ENCODE data around the gene LAMA2. TPM values are rescaled to one million over a fixed set of nuclear protein-coding genes. Genes with fewer than 3 reads are reported as not detected.

Gene LAMA2
- total RNA-seq, 1 donor from 2014 or later: 0.27 TPM

- H3K27ac Mint-ChIP-seq: no peak overlapping the region
- TF ChIP-seq CTCF (IDR thresholded peaks at IDR 0.05): no peak
- CTCF ChIA-PET: no interaction called here
- no peak overlapping the region for H3K4me3 Mint-ChIP-seq
- no peaks in the 10 kb centered on the region for H3K4me1 Mint-ChIP-seq
- intact Hi-C loops (cut with micrococcal nuclease): no loop called here
- ATAC-seq (ENCODE audit: low read depth): no peak
- POLR2A ChIA-PET: no interaction called here
- no peaks in the 10 kb centered on the region for H3K9me3 Mint-ChIP-seq
- DNase-seq: no peak
- H3K27me3 Mint-ChIP-seq: no peaks in the 10 kb centered on the region
- H3K36me3 Mint-ChIP-seq (ENCODE audit: low read depth): no peaks in the 10 kb centered on the region
Observed at GRCh38 chr6:128847431-128848210, 35.3 kb upstream of the LAMA2 start.

- ATAC-seq (ENCODE audit: low read depth): no peak
- H3K4me3 Mint-ChIP-seq: no peak overlapping the region
- POLR2A ChIA-PET: no interaction called here
Observed at GRCh38 chr6:128848212-128848935, 34.6 kb upstream of the LAMA2 start.

GRCh38 chr6:128855581-128856085 is 27.3 kb upstream of the LAMA2 start:
- intact Hi-C loops (cut with micrococcal nuclease): no loop called here
- no peak overlapping the region for H3K27ac Mint-ChIP-seq
- no peaks in the 10 kb centered on the region for H3K27me3 Mint-ChIP-seq
- CTCF ChIA-PET: no interaction called here
- H3K4me1 Mint-ChIP-seq: no peaks in the 10 kb centered on the region
- no peak for TF ChIP-seq CTCF (IDR thresholded peaks at IDR 0.05)
- DNase-seq: no peak
- POLR2A ChIA-PET: no interaction called here
- no peaks in the 10 kb centered on the region for H3K36me3 Mint-ChIP-seq (ENCODE audit: low read depth)
- no peak for ATAC-seq (ENCODE audit: low read depth)
- peaks cover under 1% of the 10 kb centered on the region for H3K9me3 Mint-ChIP-seq
- no peak overlapping the region for H3K4me3 Mint-ChIP-seq

More at GRCh38 chr6:128848212-128848935, 34.6 kb upstream of the LAMA2 start:
- H3K9me3 Mint-ChIP-seq: no peaks in the 10 kb centered on the region
- intact Hi-C loops (cut with micrococcal nuclease): no loop called here
- CTCF ChIA-PET: no interaction called here
- no peaks in the 10 kb centered on the region for H3K4me1 Mint-ChIP-seq
- no peak for TF ChIP-seq CTCF (IDR thresholded peaks at IDR 0.05)
- no peaks in the 10 kb centered on the region for H3K36me3 Mint-ChIP-seq (ENCODE audit: low read depth)
- DNase-seq: no peak
- no peaks in the 10 kb centered on the region for H3K27me3 Mint-ChIP-seq
- H3K27ac Mint-ChIP-seq: no peak overlapping the region

GRCh38 chr6:128857806-128858205 is 25.1 kb upstream of the LAMA2 start:
- no peaks in the 10 kb centered on the region for H3K36me3 Mint-ChIP-seq (ENCODE audit: low read depth)
- no peak overlapping the region for H3K4me3 Mint-ChIP-seq
- intact Hi-C loops (cut with micrococcal nuclease): no loop called here
- ChIA-PET CTCF (no interaction called here), POLR2A (no interaction called here)
- DNase-seq (no peak), ATAC-seq (ENCODE audit: low read depth) (no peak)
- no peaks in the 10 kb centered on the region for H3K27me3 Mint-ChIP-seq
- H3K9me3 Mint-ChIP-seq: peaks cover 10% of the 10 kb centered on the region
- TF ChIP-seq CTCF (IDR thresholded peaks at IDR 0.05): no peak
- no peaks in the 10 kb centered on the region for H3K4me1 Mint-ChIP-seq
- no peak overlapping the region for H3K27ac Mint-ChIP-seq

GRCh38 chr6:128860782-128861181 is 22.2 kb upstream of the LAMA2 start:
- intact Hi-C loops (cut with micrococcal nuclease): no loop called here
- ATAC-seq (ENCODE audit: low read depth) (no peak), DNase-seq (no peak)
- ChIA-PET CTCF (no interaction called here), POLR2A (no interaction called here)
- peaks cover 10% of the 10 kb centered on the region for H3K9me3 Mint-ChIP-seq
- H3K27ac Mint-ChIP-seq: no peak overlapping the region
- no peaks in the 10 kb centered on the region for H3K27me3 Mint-ChIP-seq
- no peaks in the 10 kb centered on the region for H3K4me1 Mint-ChIP-seq
- H3K36me3 Mint-ChIP-seq (ENCODE audit: low read depth): no peaks in the 10 kb centered on the region
- no peak for TF ChIP-seq CTCF (IDR thresholded peaks at IDR 0.05)
- no peak overlapping the region for H3K4me3 Mint-ChIP-seq
